ENCODE data around the gene SS18L1.

GRCh38 chr20:62195736-62196135, 52.2 kb downstream of the SS18L1 start:
- no peak for TF ChIP-seq CTCF (conservative IDR thresholded peaks at IDR 0.05; ENCODE audit: low read length)
- no peak for TF ChIP-seq EZH2phosphoT487 (IDR thresholded peaks at IDR 0.05; ENCODE audit: borderline replicate concordance)
